Measurements from ENCODE around the gene OR2T12.

DNA sequence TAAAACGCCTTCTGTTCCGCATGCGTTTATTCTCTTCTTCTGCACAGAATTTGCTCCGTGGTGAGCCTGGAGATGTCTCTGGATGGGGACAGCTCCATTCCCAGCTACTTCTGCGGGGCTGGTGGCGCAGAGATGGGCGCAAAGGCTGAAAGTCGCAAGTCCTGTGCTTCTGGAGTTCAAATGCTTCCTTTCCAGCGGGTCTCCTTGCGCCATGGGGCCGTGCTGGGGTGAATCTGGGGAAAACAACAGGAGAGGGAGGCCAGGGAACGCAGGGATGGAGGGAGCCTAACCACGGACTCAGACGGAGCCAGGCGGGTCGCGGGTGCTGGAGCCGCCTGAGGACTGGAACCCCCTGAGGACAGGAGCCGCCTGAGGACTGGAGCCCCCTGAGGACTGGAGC lies 2.9 kb upstream of the OR2T12 start:
- TF ChIP-seq, protein P1, sequence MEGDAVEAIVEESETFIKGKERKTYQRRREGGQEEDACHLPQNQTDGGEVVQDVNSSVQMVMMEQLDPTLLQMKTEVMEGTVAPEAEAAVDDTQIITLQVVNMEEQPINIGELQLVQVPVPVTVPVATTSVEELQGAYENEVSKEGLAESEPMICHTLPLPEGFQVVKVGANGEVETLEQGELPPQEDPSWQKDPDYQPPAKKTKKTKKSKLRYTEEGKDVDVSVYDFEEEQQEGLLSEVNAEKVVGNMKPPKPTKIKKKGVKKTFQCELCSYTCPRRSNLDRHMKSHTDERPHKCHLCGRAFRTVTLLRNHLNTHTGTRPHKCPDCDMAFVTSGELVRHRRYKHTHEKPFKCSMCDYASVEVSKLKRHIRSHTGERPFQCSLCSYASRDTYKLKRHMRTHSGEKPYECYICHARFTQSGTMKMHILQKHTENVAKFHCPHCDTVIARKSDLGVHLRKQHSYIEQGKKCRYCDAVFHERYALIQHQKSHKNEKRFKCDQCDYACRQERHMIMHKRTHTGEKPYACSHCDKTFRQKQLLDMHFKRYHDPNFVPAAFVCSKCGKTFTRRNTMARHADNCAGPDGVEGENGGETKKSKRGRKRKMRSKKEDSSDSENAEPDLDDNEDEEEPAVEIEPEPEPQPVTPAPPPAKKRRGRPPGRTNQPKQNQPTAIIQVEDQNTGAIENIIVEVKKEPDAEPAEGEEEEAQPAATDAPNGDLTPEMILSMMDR (conservative IDR thresholded peaks at IDR 0.05) = no peak
- TF ChIP-seq ZFX (IDR thresholded peaks at IDR 0.05) = no peak

Measured in C4-2B (cell line).